NB4 (cell line): Measurements from ENCODE around the gene ZNF747.

Experiments used
- CTCF ChIP-seq: IDR thresholded peaks from one replicate; pipeline ENCODE4 v1.5.1; 2012; ENCODE audit warnings: low read depth, low read length
- MAX ChIP-seq: IDR thresholded peaks from 2 replicates; pipeline ENCODE4 v1.6.1; 2011; ENCODE audit warnings: low read depth, low read length
- POLR2A ChIP-seq: IDR thresholded peaks from 2 replicates; pipeline ENCODE4 v1.6.1; 2011; ENCODE audit warnings: mild to moderate bottlenecking; ENCODE audit not compliant: insufficient read length; ENCODE audit errors: extremely low read depth

GRCh38 chr16:30581457-30581856 is 46.8 kb upstream of the ZNF747 start:
- TF ChIP-seq CTCF (no peak), POLR2A (no peak), MAX (no peak)
